HG02623 (cell line): ENCODE results near the gene ADAMTS4.

Experiments used
- ATAC-seq: cut with Tn5 transposase; IDR thresholded peaks from one replicate; pipeline ENCODE4 v1.9.1; 2021; ENCODE audit warnings: moderate library complexity; ENCODE audit not compliant: unreplicated experiment

The ADAMTS4 gene

GRCh38 chr1:161153682-161154337, 45.0 kb downstream of the ADAMTS4 start, which contains the start of gene UFC1:
Gene UFC1, plus strand, starts transcription at chr1:161153978. Its CDS starts 20 bp downstream, at chr1:161153998.
- ATAC-seq = peak; percentile 82

- no peak for ATAC-seq
Observed at GRCh38 chr1:161153176-161153575, 45.7 kb downstream of the ADAMTS4 start.

DNA sequence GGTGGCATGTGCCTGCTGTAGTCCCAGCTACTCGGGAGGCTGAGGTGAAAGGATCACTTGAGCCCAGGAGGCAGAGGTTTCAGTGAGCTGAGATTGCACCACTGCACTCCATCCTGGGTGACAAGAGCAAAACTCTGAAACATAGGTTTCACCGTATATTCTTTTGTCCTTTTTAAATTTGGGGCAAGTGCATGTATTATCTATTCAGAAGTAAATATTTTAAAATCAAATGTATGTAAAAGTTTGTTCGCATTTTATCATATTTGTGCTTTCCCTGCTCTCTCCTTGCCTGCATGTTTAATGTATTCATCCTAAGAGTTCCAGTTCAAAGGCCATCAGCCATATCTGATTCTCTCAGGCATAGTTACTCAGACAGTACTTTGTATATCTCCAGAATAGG, 53.0 kb downstream of the ADAMTS4 start:
- no peak for ATAC-seq

GRCh38 chr1:161140755-161141400, 58.0 kb downstream of the ADAMTS4 start:
- ATAC-seq = no peak

DNA sequence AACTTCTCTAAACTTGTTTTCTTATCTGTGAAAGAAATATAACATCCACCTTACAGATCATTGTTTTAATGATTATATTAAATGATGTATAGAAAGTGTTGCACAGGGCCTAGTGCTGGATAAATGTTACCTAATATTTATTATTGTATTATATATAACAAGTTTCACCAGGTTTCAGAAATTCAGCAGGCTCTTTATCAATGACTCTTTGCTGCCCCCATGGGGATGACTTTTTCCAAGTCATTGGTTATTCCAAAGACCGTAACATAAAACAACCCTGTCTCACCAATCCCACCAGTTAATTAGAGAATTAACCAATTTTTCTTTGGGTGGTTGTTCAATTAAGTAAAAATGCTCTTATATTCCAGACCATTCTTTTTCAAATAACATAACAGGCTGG, 59.1 kb downstream of the ADAMTS4 start:
- ATAC-seq = no peak

GRCh38 chr1:161138431-161138830, 60.4 kb downstream of the ADAMTS4 start:
- no peak for ATAC-seq

- no peak for ATAC-seq
Observed at GRCh38 chr1:161137881-161138280, 61.0 kb downstream of the ADAMTS4 start.
